ENCODE measurements around the gene PLK2.

- TF ChIP-seq POLR2AphosphoS5 (IDR thresholded peaks at IDR 0.05; ENCODE audit: borderline replicate concordance, low read depth, low read length) (no peak), EZH2 (IDR thresholded peaks at IDR 0.05) (no peak)
Measured at GRCh38 chr5:58497386-58497785, 37.5 kb upstream of the PLK2 start.

All from SK-N-MC (cell line).